GM18520 (cell line): Measurements from ENCODE around the gene ZNF25.
A peak's percentile ranks its signal among the peaks of the same experiment; 100 is the strongest.
"Not testable (repeated sequence)": the region's sequence is repeated elsewhere in the genome, so short reads cannot be mapped to it uniquely, and the experiment has no call there.

Source experiments
- ATAC-seq: cut with Tn5 transposase; IDR thresholded peaks from one replicate; pipeline ENCODE4 v1.9.1; 2021; ENCODE audit not compliant: unreplicated experiment

The ZNF25 gene

GRCh38 chr10:37976091-37976879 is at the start of gene ZNF25:
Gene ZNF25 (minus strand): TSS chr10:37976647. CDS start chr10:37971722, 4,925 bp downstream.
- peak; percentile 93 for ATAC-seq

GRCh38 chr10:38025283-38025682 is 48.8 kb upstream of the ZNF25 start:
- peak; percentile 83 for ATAC-seq

GRCh38 chr10:38019124-38019523 is 42.7 kb upstream of the ZNF25 start:
- not testable (repeated sequence) for ATAC-seq

GRCh38 chr10:38016354-38016753 is 39.9 kb upstream of the ZNF25 start:
- ATAC-seq = no peak

- peak; percentile 82 for ATAC-seq
Observed at GRCh38 chr10:38010119-38010903, 33.9 kb upstream of the ZNF25 start, which contains the start of gene ZNF33A. Gene ZNF33A (plus strand): TSS chr10:38010675. CDS start chr10:38012342, 1,667 bp downstream.

GRCh38 chr10:38007991-38008390 is 31.5 kb upstream of the ZNF25 start:
- ATAC-seq = no peak

GRCh38 chr10:38007551-38007950 is 31.1 kb upstream of the ZNF25 start:
- no peak for ATAC-seq

- no peak for ATAC-seq
Observed at GRCh38 chr10:38003588-38003987, 27.1 kb upstream of the ZNF25 start.

GRCh38 chr10:38003026-38003425 is 26.6 kb upstream of the ZNF25 start:
- ATAC-seq = no peak

GRCh38 chr10:38000474-38000873 is 24.0 kb upstream of the ZNF25 start:
- ATAC-seq = not testable (repeated sequence)

GRCh38 chr10:37998920-37999319 is 22.5 kb upstream of the ZNF25 start:
- ATAC-seq = not testable (repeated sequence)

- ATAC-seq = no peak
Observed at GRCh38 chr10:37992083-37992482, 15.6 kb upstream of the ZNF25 start.

GRCh38 chr10:37991655-37992054 is 15.2 kb upstream of the ZNF25 start:
- ATAC-seq = no peak

GRCh38 chr10:37976880-37977203 is 395 bp upstream of the ZNF25 start:
- ATAC-seq = no peak

GRCh38 chr10:37975401-37975991 is 951 bp downstream of the ZNF25 start:
- ATAC-seq = no peak

GRCh38 chr10:37972396-37972795 is 4.1 kb downstream of the ZNF25 start:
- ATAC-seq = no peak

- ATAC-seq = no peak
Observed at GRCh38 chr10:37965006-37965405, 11.4 kb downstream of the ZNF25 start.

- ATAC-seq = no peak
Observed at GRCh38 chr10:37960591-37961137, 15.8 kb downstream of the ZNF25 start.

GRCh38 chr10:37957841-37958240 is 18.6 kb downstream of the ZNF25 start:
- ATAC-seq = no peak

GRCh38 chr10:37952926-37953325 is 23.5 kb downstream of the ZNF25 start:
- ATAC-seq = no peak

GRCh38 chr10:37952043-37952755 is 24.2 kb downstream of the ZNF25 start:
- no peak for ATAC-seq
